ENCODE data around the gene MMRN1.
"Not testable (repeated sequence)": the region's sequence is repeated elsewhere in the genome, so short reads cannot be mapped to it uniquely, and the experiment has no call there.

DNA sequence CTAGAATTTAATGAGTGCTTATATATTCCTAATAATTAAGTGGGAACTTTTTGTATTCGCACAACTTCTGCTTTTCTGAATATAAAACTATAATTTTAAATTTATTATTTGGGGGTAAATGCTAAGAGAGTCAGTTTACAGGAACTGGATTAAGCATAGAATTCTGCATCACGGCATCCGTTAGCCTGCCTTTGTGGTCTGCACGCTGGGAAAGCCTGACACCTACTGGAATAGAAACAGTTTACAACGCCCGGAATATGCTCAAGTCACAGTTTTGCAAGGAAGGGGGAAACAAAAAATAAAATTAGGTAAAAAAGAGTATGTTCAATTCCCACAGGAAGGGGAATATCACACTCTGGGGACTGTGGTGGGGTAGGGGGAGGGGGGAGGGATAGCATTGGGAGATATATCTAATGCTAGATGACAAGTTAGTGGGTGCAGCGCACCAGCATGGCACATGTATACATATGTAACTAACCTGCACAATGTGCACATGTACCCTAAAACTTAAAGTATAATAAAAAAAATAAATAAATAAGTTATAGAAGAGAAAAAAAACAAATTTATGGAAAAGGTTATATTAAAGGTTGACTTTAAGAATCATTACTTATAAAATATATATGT is 7.3 kb downstream of the MMRN1 start:
- TF ChIP-seq EP300 (IDR thresholded peaks at IDR 0.05); POLR2A (IDR thresholded peaks at IDR 0.05; ENCODE audit: low read depth): not testable (repeated sequence)
- TF ChIP-seq, protein P1, sequence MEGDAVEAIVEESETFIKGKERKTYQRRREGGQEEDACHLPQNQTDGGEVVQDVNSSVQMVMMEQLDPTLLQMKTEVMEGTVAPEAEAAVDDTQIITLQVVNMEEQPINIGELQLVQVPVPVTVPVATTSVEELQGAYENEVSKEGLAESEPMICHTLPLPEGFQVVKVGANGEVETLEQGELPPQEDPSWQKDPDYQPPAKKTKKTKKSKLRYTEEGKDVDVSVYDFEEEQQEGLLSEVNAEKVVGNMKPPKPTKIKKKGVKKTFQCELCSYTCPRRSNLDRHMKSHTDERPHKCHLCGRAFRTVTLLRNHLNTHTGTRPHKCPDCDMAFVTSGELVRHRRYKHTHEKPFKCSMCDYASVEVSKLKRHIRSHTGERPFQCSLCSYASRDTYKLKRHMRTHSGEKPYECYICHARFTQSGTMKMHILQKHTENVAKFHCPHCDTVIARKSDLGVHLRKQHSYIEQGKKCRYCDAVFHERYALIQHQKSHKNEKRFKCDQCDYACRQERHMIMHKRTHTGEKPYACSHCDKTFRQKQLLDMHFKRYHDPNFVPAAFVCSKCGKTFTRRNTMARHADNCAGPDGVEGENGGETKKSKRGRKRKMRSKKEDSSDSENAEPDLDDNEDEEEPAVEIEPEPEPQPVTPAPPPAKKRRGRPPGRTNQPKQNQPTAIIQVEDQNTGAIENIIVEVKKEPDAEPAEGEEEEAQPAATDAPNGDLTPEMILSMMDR (IDR thresholded peaks at IDR 0.05) = peak; percentile 50 to 61 (median 60)

Data from esophagus muscularis mucosa (tissue), 4 donors.